ENCODE measurements around the gene KLHL6. TPM values are rescaled to one million over a fixed set of nuclear protein-coding genes. Genes with fewer than 3 reads are reported as not detected.
"Not testable (repeated sequence)": the region's sequence is repeated elsewhere in the genome, so short reads cannot be mapped to it uniquely, and the experiment has no call there.

Gene KLHL6
- total RNA-seq, 1 experiment from 2014 or later = 0.03 TPM

- no peak overlapping the region for H3K27ac ChIP-seq (ENCODE audit: low read length)
- intact Hi-C loops (cut with micrococcal nuclease; ENCODE audit: unreplicated experiment) = no loop called here
- ATAC-seq = no peak
- no peak overlapping the region for H3K4me3 ChIP-seq (ENCODE audit: low read depth in 2 of 2, low read length in 2 of 2)
- no peaks in the 10 kb centered on the region for H3K9me3 ChIP-seq (ENCODE audit: control insufficient read depth, insufficient read depth, low read depth, low read length)
- no peaks in the 10 kb centered on the region for H3K36me3 ChIP-seq (ENCODE audit: control insufficient read depth, insufficient read depth, low read length)
- in situ Hi-C loops (cut with HindIII; ENCODE audit: low pct_unique_long_range_greater_than_20kb, low sequenced_read_pairs) = no loop called here
- no peaks in the 10 kb centered on the region for H3K4me1 ChIP-seq (ENCODE audit: control insufficient read depth, insufficient read depth, low read length)
- POLR2A ChIA-PET = no interaction called here
- no TSS peak for BruUV-seq (replicated peaks)
- CTCF ChIA-PET = no interaction called here
- DNase-seq (ENCODE audit: low read depth, low spot score) = no peak
- TF ChIP-seq POLR2AphosphoS5 (IDR thresholded peaks at IDR 0.05; ENCODE audit: low read depth, low read length) (no peak), CTCF (IDR thresholded peaks at IDR 0.05) (no peak), REST (IDR thresholded peaks at IDR 0.05; ENCODE audit: insufficient read depth in 1 of 2, low read depth in 2 of 2, low read length in 1 of 2) (no peak), TCF7L2 (IDR thresholded peaks at IDR 0.05; ENCODE audit: low read depth, low read length) (no peak), SIN3A (IDR thresholded peaks at IDR 0.05; ENCODE audit: borderline replicate concordance, insufficient read depth, low read depth, low read length) (no peak)
- H3K27me3 ChIP-seq (ENCODE audit: control insufficient read depth, insufficient read depth, low read length) = no peaks in the 10 kb centered on the region
These were observed 28.6 kb downstream of the KLHL6 start for GRCh38 chr3:183526838-183527427.

GRCh38 chr3:183524476-183524875 is 31.0 kb downstream of the KLHL6 start:
- Histone ChIP-seq H3K27me3 (ENCODE audit: control insufficient read depth, insufficient read depth, low read length) (no peaks in the 10 kb centered on the region), H3K9me3 (ENCODE audit: control insufficient read depth, insufficient read depth, low read depth, low read length) (no peaks in the 10 kb centered on the region), H3K27ac (ENCODE audit: low read length) (no peak overlapping the region), H3K4me3 (ENCODE audit: low read depth in 2 of 2, low read length in 2 of 2) (no peak overlapping the region), H3K4me1 (ENCODE audit: control insufficient read depth, insufficient read depth, low read length) (no peaks in the 10 kb centered on the region), H3K36me3 (ENCODE audit: control insufficient read depth, insufficient read depth, low read length) (no peaks in the 10 kb centered on the region)
- no peak for TF ChIP-seq SIN3A (IDR thresholded peaks at IDR 0.05; ENCODE audit: borderline replicate concordance, insufficient read depth, low read depth, low read length)
- no peak for TF ChIP-seq TCF7L2 (IDR thresholded peaks at IDR 0.05; ENCODE audit: low read depth, low read length)
- no peak for TF ChIP-seq CTCF (IDR thresholded peaks at IDR 0.05)
- TF ChIP-seq REST (IDR thresholded peaks at IDR 0.05; ENCODE audit: insufficient read depth in 1 of 2, low read depth in 2 of 2, low read length in 1 of 2) = no peak
- no peak for TF ChIP-seq POLR2AphosphoS5 (IDR thresholded peaks at IDR 0.05; ENCODE audit: low read depth, low read length)
- no TSS peak for BruUV-seq (replicated peaks)
- intact Hi-C loops (cut with micrococcal nuclease; ENCODE audit: unreplicated experiment) (no loop called here), in situ Hi-C loops (cut with HindIII; ENCODE audit: low pct_unique_long_range_greater_than_20kb, low sequenced_read_pairs) (no loop called here)
- CTCF ChIA-PET = no interaction called here
- POLR2A ChIA-PET = no interaction called here
- ATAC-seq (no peak), DNase-seq (ENCODE audit: low read depth, low spot score) (no peak)

GRCh38 chr3:183520741-183521556 is 34.6 kb downstream of the KLHL6 start:
- H3K4me1 ChIP-seq (ENCODE audit: control insufficient read depth, insufficient read depth, low read length); H3K27ac ChIP-seq (ENCODE audit: low read length); H3K27me3 ChIP-seq (ENCODE audit: control insufficient read depth, insufficient read depth, low read length); CTCF ChIA-PET; H3K36me3 ChIP-seq (ENCODE audit: control insufficient read depth, insufficient read depth, low read length); BruUV-seq (replicated peaks); ATAC-seq; H3K4me3 ChIP-seq (ENCODE audit: low read depth in 2 of 2, low read length in 2 of 2); H3K9me3 ChIP-seq (ENCODE audit: control insufficient read depth, insufficient read depth, low read depth, low read length); intact Hi-C loops (cut with micrococcal nuclease; ENCODE audit: unreplicated experiment); DNase-seq (ENCODE audit: low read depth, low spot score); in situ Hi-C loops (cut with HindIII; ENCODE audit: low pct_unique_long_range_greater_than_20kb, low sequenced_read_pairs): not testable (repeated sequence)
- POLR2A ChIA-PET = interaction anchor here (0.6 kb wide), 1 partner anchor 47 kb away, joined by 10 read pairs; no protein-coding TSS in a partner anchor
